Lower leg skin (tissue), 4 donors: ENCODE results near the gene C1QL3. TPM values are rescaled to one million over a fixed set of nuclear protein-coding genes. Genes with fewer than 3 reads are reported as not detected.

ENCODE experiments used
- DNase-seq, 2 donors: peaks; one replicate each; pipeline ENCODE4 v3.0.0-alpha.2; 2019; ENCODE audit warnings: low spot score in 2 of 2
- H3K4me3 ChIP-seq: fragments of 200-600 bp; sonication (generic); 2 replicates; pipeline ENCODE4 v1.5.1; 2017; ENCODE audit warnings: mild to moderate bottlenecking, low read depth; ENCODE audit not compliant: poor library complexity, severe bottlenecking
- POLR2A ChIP-seq, 2 donors: fragments of 450-650 bp; IDR thresholded peaks; one replicate each; pipeline ENCODE4 v1.6.1; 2016 to 2017; ENCODE audit warnings: antibody characterized with exemption in 2 of 2, mild to moderate bottlenecking in 1 of 2, moderate library complexity in 1 of 2
- WGBS, 2 donors: methylation state at CpG; one replicate each; pipeline ENCODE4 v1.1.5; 2018; 5-methylcytosine and 5-hydroxymethylcytosine counted together
- intact Hi-C: fragments of 100-400 bp; cut with DNase I; formaldehyde crosslinking; loops from one replicate; pipeline ENCODE4 v1.15.0; 2023; ENCODE audit warnings: low total_unique reads
- total RNA-seq, 4 donors: library from RNA; depleted of rRNA; stranded (reverse); fragments of >200 nt; gene quantifications; one replicate each; pipeline ENCODE4 v1.1.0, GENCODE V29; 2016
- TF ChIP-seq, protein P1 (sequence below), 3 donors: fragments of 450-650 bp; IDR thresholded peaks; one replicate each; pipeline ENCODE4 v1.5.1; 2016; ENCODE audit warnings: antibody characterized with exemption in 3 of 3, mild to moderate bottlenecking in 3 of 3, moderate library complexity in 2 of 3

The C1QL3 gene
- total RNA-seq, 4 donors from 2014 or later, result 0.79 TPM; not detected in 3

DNA sequence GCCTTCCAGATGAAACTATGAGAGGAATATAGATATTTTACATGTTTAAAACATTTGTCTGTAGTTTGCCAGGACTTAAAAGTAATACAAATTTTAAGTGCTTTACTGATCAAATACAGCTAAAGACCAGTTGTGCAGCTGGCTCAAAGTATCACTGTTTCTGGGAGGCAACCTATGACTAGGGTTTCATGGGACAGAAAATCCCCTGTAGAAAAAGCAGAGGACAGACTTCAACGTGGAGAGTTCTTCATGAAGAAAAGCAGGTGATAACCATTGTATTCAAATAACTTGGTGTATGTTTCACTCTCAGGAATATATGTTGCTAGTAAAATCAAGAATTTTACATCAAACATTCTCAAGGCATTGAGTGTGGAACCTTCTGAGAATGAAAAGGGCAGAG, 43.9 kb downstream of the C1QL3 start:
- DNase-seq, result no peak
- TF ChIP-seq POLR2A (IDR thresholded peaks at IDR 0.05), result no peak
- TF ChIP-seq, protein P1, sequence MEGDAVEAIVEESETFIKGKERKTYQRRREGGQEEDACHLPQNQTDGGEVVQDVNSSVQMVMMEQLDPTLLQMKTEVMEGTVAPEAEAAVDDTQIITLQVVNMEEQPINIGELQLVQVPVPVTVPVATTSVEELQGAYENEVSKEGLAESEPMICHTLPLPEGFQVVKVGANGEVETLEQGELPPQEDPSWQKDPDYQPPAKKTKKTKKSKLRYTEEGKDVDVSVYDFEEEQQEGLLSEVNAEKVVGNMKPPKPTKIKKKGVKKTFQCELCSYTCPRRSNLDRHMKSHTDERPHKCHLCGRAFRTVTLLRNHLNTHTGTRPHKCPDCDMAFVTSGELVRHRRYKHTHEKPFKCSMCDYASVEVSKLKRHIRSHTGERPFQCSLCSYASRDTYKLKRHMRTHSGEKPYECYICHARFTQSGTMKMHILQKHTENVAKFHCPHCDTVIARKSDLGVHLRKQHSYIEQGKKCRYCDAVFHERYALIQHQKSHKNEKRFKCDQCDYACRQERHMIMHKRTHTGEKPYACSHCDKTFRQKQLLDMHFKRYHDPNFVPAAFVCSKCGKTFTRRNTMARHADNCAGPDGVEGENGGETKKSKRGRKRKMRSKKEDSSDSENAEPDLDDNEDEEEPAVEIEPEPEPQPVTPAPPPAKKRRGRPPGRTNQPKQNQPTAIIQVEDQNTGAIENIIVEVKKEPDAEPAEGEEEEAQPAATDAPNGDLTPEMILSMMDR (IDR thresholded peaks at IDR 0.05), result no peak
- 81 to 83% methylated on average over 1 of the region's 1 CpG for WGBS, 2 donors
- H3K4me3 ChIP-seq, result no peak overlapping the region
- intact Hi-C loops, result no loop called here

DNA sequence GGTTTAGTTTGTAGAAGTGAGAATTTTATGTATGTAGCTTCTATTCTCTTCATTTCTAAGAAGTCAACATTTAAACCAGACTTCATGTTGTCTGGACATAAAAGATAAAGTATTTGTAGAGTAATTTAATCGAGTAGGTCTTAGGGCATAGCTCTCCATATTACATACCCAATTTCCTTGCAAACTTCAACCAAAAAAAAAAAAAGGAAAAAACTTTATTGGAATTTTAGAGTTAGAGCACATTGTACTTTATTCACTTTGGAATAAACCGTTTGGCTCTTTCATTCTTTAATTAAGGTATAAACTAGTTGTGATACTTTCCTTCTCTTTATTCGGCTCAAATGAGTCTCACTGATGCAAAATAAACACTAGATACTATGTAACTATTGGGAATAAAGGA, 48.9 kb downstream of the C1QL3 start:
- 89 to 91% methylated on average over 3 of the region's 3 CpGs for WGBS, 2 donors

DNA sequence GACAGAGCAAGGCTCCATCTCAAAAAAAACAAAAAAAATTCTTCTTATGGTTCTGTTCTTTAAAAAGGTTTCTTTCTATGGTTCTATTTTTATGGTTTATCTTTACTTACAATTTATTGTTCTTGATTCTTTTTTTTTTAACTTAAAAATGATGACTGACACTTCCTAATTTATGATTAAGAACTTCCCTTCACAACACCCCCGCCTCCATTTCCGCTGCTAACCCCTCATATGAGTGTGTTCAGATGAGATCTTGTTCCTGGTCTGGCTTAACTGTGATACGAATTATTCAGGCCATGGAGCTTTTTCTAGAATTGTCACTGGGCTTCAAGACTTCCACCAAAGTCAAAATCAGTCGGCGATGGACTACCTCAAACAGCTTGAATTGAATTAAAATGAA, 50.9 kb downstream of the C1QL3 start:
- intact Hi-C loops, result no loop called here
- 69 to 92% methylated on average over 5 of the region's 5 CpGs for WGBS, 2 donors
- DNase-seq, result peak in 1 of 2 donors; percentile 22
- TF ChIP-seq POLR2A (IDR thresholded peaks at IDR 0.05), result no peak
- no peak overlapping the region for H3K4me3 ChIP-seq

More for the DNA sequence above, 48.9 kb downstream of the C1QL3 start:
- intact Hi-C loops, result no loop called here
- no peak overlapping the region for H3K4me3 ChIP-seq
- DNase-seq, result no peak
- TF ChIP-seq, protein P1 (IDR thresholded peaks at IDR 0.05), result no peak
- no peak for TF ChIP-seq POLR2A (IDR thresholded peaks at IDR 0.05)

DNA sequence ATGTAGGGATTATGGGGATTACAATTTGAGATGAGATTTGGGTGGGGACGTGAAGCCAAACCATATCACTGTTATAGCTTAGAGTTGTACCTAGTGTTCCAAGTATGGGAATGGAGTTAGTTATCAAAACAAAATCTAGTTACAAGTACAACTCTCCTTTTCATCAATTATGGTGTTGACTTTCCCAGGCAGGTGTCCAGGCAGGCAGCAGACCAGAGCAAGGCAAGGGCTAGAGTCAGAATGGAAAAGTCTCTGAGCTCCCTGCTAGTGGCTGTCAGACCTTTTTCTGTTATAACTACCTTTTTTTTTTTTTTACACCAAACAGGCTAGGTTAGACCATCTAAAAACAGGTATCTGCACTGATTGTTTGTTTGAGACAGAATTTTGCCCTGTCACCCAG, 55.7 kb downstream of the C1QL3 start:
- WGBS, 2 donors, result 94 to 96% methylated on average over 1 of the region's 1 CpG
- no peak overlapping the region for H3K4me3 ChIP-seq
- TF ChIP-seq, protein P1 (IDR thresholded peaks at IDR 0.05), result no peak
- TF ChIP-seq POLR2A (IDR thresholded peaks at IDR 0.05), result no peak
- intact Hi-C loops, result no loop called here
- DNase-seq, result no peak

Other genes with a start within 250 kb of the C1QL3 start
- gene PTER, start 84.9 kb downstream of the C1QL3 start, total RNA-seq, result 10 to 100 TPM; 10.2 to 17.6 (median 14.0) TPM